ENCODE measurements around the gene SHC2. TPM values are rescaled to one million over a fixed set of nuclear protein-coding genes. Genes with fewer than 3 reads are reported as not detected.

The SHC2 gene
- total and polyA plus RNA-seq, 9 of the 15 experiments (the other 6 are each of a cell fraction or from before 2014, with no cell fraction given): 0.14 to 0.36 (median 0.17) TPM; not detected in 5

GRCh38 chr19:378706-379105, 82.1 kb downstream of the SHC2 start:
- ChIA-PET POLR2A (interaction anchor here (0.6 kb wide), 1 partner anchor 15 kb away, joined by 3 read pairs; no protein-coding TSS in a partner anchor), CTCF (ENCODE audit: low intra/inter-chr PET ratio) (no interaction called here)
- Histone ChIP-seq H3K27ac (ENCODE audit: extremely low read depth, low read depth, low read length) (no peak overlapping the region), H2AFZ (ENCODE audit: low read depth, low read length) (no peak overlapping the region), H4K20me1 (replicated peaks; ENCODE audit: control insufficient read depth, insufficient read depth, low read length) (no peaks in the 10 kb centered on the region; the same call in 1 of the 2 replicates), H3K9me3 (replicated peaks; ENCODE audit: control insufficient read depth, insufficient read depth, low read depth, low read length) (no peaks in the 10 kb centered on the region), H3K4me3 (no peak overlapping the region), H3K27me3 (ENCODE audit: control insufficient read depth in 2 of 2, insufficient read depth in 2 of 2, low read length in 2 of 2) (peaks cover 26 to 53% of the 10 kb centered on the region in 2 experiments), H3K9me1 (ENCODE audit: control insufficient read depth, insufficient read depth, low read length) (no peaks in the 10 kb centered on the region), H3K79me2 (ENCODE audit: control insufficient read depth, insufficient read depth, low read length) (no peaks in the 10 kb centered on the region), H3K9ac (ENCODE audit: insufficient read depth in 1 of 2, low read depth in 2 of 2, low read length in 2 of 2) (no peak overlapping the region), H3K4me1 (replicated peaks in 1 of 2; ENCODE audit: control insufficient read depth in 2 of 2, insufficient read depth in 2 of 2, low read length in 2 of 2) (peaks cover 5 to 42% of the 10 kb centered on the region in 2 experiments; a peak in 4 of 5 replicates), H3K36me3 (ENCODE audit: control insufficient read depth, insufficient read depth, low read length) (no peaks in the 10 kb centered on the region), H3K4me2 (ENCODE audit: insufficient read depth, low read length) (no peak overlapping the region)
- in situ Hi-C loops (cut with MboI) (no loop called here), intact Hi-C loops (cut with micrococcal nuclease) (no loop called here)
- DNase-seq (ENCODE audit: extremely low read depth in 1 of 4, low spot score in 3 of 4) (no peak), ATAC-seq (peak; percentile 61; the same call in 2 of the 3 replicates), FAIRE-seq (no peak)
- BruUV-seq (replicated peaks): no TSS peak
- 24% methylated on average over 14 of the region's 14 CpGs for WGBS (ENCODE audit: insufficient coverage, low coverage, missing lambda C conversion rate)
- no peak for TF ChIP-seq SMAD1 (IDR thresholded peaks at IDR 0.05; ENCODE audit: low read depth, low read length, partially characterized antibody)
- TF ChIP-seq ZNF197 (CRISPR knock-in tag; IDR thresholded peaks at IDR 0.05; ENCODE audit: low read depth): no peak
- no peak for TF ChIP-seq ZNF696 (CRISPR knock-in tag; conservative IDR thresholded peaks at IDR 0.05)
- TF ChIP-seq SNIP1 (IDR thresholded peaks at IDR 0.05; ENCODE audit: low read depth): no peak
- TF ChIP-seq, protein P1, sequence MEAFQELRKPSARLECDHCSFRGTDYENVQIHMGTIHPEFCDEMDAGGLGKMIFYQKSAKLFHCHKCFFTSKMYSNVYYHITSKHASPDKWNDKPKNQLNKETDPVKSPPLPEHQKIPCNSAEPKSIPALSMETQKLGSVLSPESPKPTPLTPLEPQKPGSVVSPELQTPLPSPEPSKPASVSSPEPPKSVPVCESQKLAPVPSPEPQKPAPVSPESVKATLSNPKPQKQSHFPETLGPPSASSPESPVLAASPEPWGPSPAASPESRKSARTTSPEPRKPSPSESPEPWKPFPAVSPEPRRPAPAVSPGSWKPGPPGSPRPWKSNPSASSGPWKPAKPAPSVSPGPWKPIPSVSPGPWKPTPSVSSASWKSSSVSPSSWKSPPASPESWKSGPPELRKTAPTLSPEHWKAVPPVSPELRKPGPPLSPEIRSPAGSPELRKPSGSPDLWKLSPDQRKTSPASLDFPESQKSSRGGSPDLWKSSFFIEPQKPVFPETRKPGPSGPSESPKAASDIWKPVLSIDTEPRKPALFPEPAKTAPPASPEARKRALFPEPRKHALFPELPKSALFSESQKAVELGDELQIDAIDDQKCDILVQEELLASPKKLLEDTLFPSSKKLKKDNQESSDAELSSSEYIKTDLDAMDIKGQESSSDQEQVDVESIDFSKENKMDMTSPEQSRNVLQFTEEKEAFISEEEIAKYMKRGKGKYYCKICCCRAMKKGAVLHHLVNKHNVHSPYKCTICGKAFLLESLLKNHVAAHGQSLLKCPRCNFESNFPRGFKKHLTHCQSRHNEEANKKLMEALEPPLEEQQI (IDR thresholded peaks at IDR 0.05): no peak
- no peak for TF ChIP-seq RBM22 (IDR thresholded peaks at IDR 0.05; ENCODE audit: low read depth, low read length, poor library complexity, severe bottlenecking)
- TF ChIP-seq ZNF263 (CRISPR knock-in tag; IDR thresholded peaks at IDR 0.05; ENCODE audit: borderline replicate concordance): no peak
- TF ChIP-seq HMGN3 (IDR thresholded peaks at IDR 0.05; ENCODE audit: borderline replicate concordance, extremely low read depth, insufficient read length, low read depth, low read length): no peak
- no peak for TF ChIP-seq CBX3 (IDR thresholded peaks at IDR 0.05; ENCODE audit: borderline replicate concordance in 1 of 2, low read length in 2 of 2)
- TF ChIP-seq DNMT1 (IDR thresholded peaks at IDR 0.05): no peak
- TF ChIP-seq ZNF717 (CRISPR knock-in tag; IDR thresholded peaks at IDR 0.05): no peak
- no peak for TF ChIP-seq MCM2 (IDR thresholded peaks at IDR 0.05; ENCODE audit: low read depth)
- TF ChIP-seq ZNF212 (CRISPR knock-in tag; IDR thresholded peaks at IDR 0.05): no peak
- no peak for TF ChIP-seq ZFP36 (IDR thresholded peaks at IDR 0.05; ENCODE audit: low read depth, low read length, partially characterized antibody)

All from K562 (cell line).